Esophagus muscularis mucosa (tissue), 3 donors: Measurements from ENCODE around the gene GPC5.

Source experiments
- CTCF ChIP-seq, 3 experiments: fragments of 200-600 bp in 2 of 3; fragments of 450-650 bp in 1 of 3; sonication (generic) in 2 of 3; IDR thresholded peaks; one replicate each; pipeline ENCODE4 v1.5.1; 2017 to 2019; ENCODE audit warnings: antibody characterized with exemption in 3 of 3, mild to moderate bottlenecking in 2 of 3, moderate library complexity in 1 of 3
- POLR2A ChIP-seq: fragments of 450-650 bp; IDR thresholded peaks from one replicate; pipeline ENCODE4 v1.6.1; 2017; ENCODE audit warnings: antibody characterized with exemption, moderate library complexity, mild to moderate bottlenecking, low read depth

GRCh38 chr13:92412481-92412880 is 1014.1 kb downstream of the GPC5 start:
- TF ChIP-seq CTCF (IDR thresholded peaks at IDR 0.05): no peak
- no peak for TF ChIP-seq POLR2A
